Body of pancreas (tissue), 4 donors: ENCODE data around the gene ARHGAP6.

Experiments used
- CTCF ChIP-seq, 7 experiments: fragments of 450-650 bp in 4 of 7; fragments of 200-600 bp in 3 of 7; sonication (generic) in 3 of 7; IDR thresholded peaks; one replicate each; pipeline ENCODE4 v1.5.1; 2016 to 2019; ENCODE audit warnings: antibody characterized with exemption in 7 of 7
- POLR2A ChIP-seq, 3 donors: fragments of 450-650 bp; IDR thresholded peaks; one replicate each; pipeline ENCODE4 v1.6.1; 2016; ENCODE audit warnings: antibody characterized with exemption in 3 of 3, mild to moderate bottlenecking in 2 of 3

GRCh38 chrX:11702965-11703631 lies 37.4 kb upstream of the ARHGAP6 start:
- TF ChIP-seq POLR2A (IDR thresholded peaks at IDR 0.05) (no peak), CTCF (IDR thresholded peaks at IDR 0.05) (no peak)
